Stomach smooth muscle (tissue), 2 donors: ENCODE results near the gene ARHGAP42.

Experiments used
- H3K27ac ChIP-seq: one replicate; pipeline ENCODE4 v1.7.0; 2013; ENCODE audit warnings: mild to moderate bottlenecking, low read length, inconsistent platforms
- H3K27me3 ChIP-seq, 2 donors: one replicate each; pipeline ENCODE4 v1.7.0; 2013; ENCODE audit warnings: low read length in 2 of 2; ENCODE audit not compliant: insufficient read depth in 2 of 2, control insufficient read depth in 1 of 2
- H3K36me3 ChIP-seq, 2 donors: one replicate each; pipeline ENCODE4 v1.7.0; 2013; ENCODE audit warnings: low read length in 2 of 2; ENCODE audit not compliant: control insufficient read depth in 2 of 2, insufficient read depth in 2 of 2
- H3K4me1 ChIP-seq: one replicate; pipeline ENCODE4 v1.7.0; 2013; ENCODE audit warnings: low read length; ENCODE audit not compliant: control insufficient read depth, insufficient read depth
- H3K4me3 ChIP-seq, 2 donors: one replicate each; pipeline ENCODE4 v1.7.0; 2013; ENCODE audit warnings: low read length in 2 of 2
- H3K9ac ChIP-seq, 2 donors: one replicate each; pipeline ENCODE4 v1.7.0; 2013; ENCODE audit warnings: low read length in 2 of 2, mild to moderate bottlenecking in 1 of 2
- H3K9me3 ChIP-seq, 2 donors: one replicate each; pipeline ENCODE4 v1.7.0; 2013; ENCODE audit warnings: low read length in 2 of 2; ENCODE audit not compliant: control insufficient read depth in 2 of 2
- donor health status: healthy.
- donor health status: Pancreatic carcinoma.

The ARHGAP42 gene

GRCh38 chr11:100777736-100778135 is 90.6 kb downstream of the ARHGAP42 start:
- H3K4me3 ChIP-seq, result no peak overlapping the region
- no peaks in the 10 kb centered on the region for H3K4me1 ChIP-seq
- H3K9me3 ChIP-seq, result no peaks in the 10 kb centered on the region
- H3K27me3 ChIP-seq, result no peaks in the 10 kb centered on the region
- H3K27ac ChIP-seq, result no peak overlapping the region
- H3K36me3 ChIP-seq, result no peaks in the 10 kb centered on the region
- H3K9ac ChIP-seq, result no peak overlapping the region

- Histone ChIP-seq H3K27ac (no peak overlapping the region), H3K36me3 (no peaks in the 10 kb centered on the region)
Observed at GRCh38 chr11:100778166-100778785, 91.2 kb downstream of the ARHGAP42 start.

GRCh38 chr11:100780470-100780869 is 93.4 kb downstream of the ARHGAP42 start:
- no peaks in the 10 kb centered on the region for H3K27me3 ChIP-seq
- no peak overlapping the region for H3K4me3 ChIP-seq
- H3K36me3 ChIP-seq, result no peaks in the 10 kb centered on the region
- H3K9me3 ChIP-seq, result no peaks in the 10 kb centered on the region
- H3K27ac ChIP-seq, result no peak overlapping the region
- no peak overlapping the region for H3K9ac ChIP-seq
- H3K4me1 ChIP-seq, result no peaks in the 10 kb centered on the region

More at GRCh38 chr11:100778166-100778785, 91.2 kb downstream of the ARHGAP42 start:
- Histone ChIP-seq H3K9ac (no peak overlapping the region), H3K9me3 (no peaks in the 10 kb centered on the region), H3K4me1 (no peaks in the 10 kb centered on the region), H3K27me3 (no peaks in the 10 kb centered on the region), H3K4me3 (no peak overlapping the region)

GRCh38 chr11:100785148-100785983 is 98.3 kb downstream of the ARHGAP42 start:
- Histone ChIP-seq H3K9ac (no peak overlapping the region), H3K4me3 (no peak overlapping the region), H3K36me3 (no peaks in the 10 kb centered on the region), H3K27ac (no peak overlapping the region), H3K4me1 (peaks cover 7% of the 10 kb centered on the region), H3K9me3 (no peaks in the 10 kb centered on the region), H3K27me3 (no peaks in the 10 kb centered on the region)

- peaks cover 7% of the 10 kb centered on the region for H3K4me1 ChIP-seq
- no peaks in the 10 kb centered on the region for H3K9me3 ChIP-seq
- H3K36me3 ChIP-seq, result no peaks in the 10 kb centered on the region
- H3K9ac ChIP-seq, result no peak overlapping the region
- no peaks in the 10 kb centered on the region for H3K27me3 ChIP-seq
- no peak overlapping the region for H3K4me3 ChIP-seq
- H3K27ac ChIP-seq, result peak overlapping the region; percentile 18
Observed at GRCh38 chr11:100788561-100789295, 101.6 kb downstream of the ARHGAP42 start.

- peaks cover 7% of the 10 kb centered on the region for H3K4me1 ChIP-seq
- no peaks in the 10 kb centered on the region for H3K36me3 ChIP-seq
- peak overlapping the region; percentile 18 for H3K27ac ChIP-seq
- no peaks in the 10 kb centered on the region for H3K9me3 ChIP-seq
- H3K27me3 ChIP-seq, result no peaks in the 10 kb centered on the region
- peak overlapping the region in 1 of 2 donors; percentile 44 for H3K4me3 ChIP-seq
- H3K9ac ChIP-seq, result no peak overlapping the region
Observed at GRCh38 chr11:100789500-100789899, 102.4 kb downstream of the ARHGAP42 start.

GRCh38 chr11:100790073-100790472 is 103.0 kb downstream of the ARHGAP42 start:
- Histone ChIP-seq H3K27ac (no peak overlapping the region), H3K27me3 (no peaks in the 10 kb centered on the region), H3K4me3 (no peak overlapping the region), H3K9ac (no peak overlapping the region), H3K9me3 (no peaks in the 10 kb centered on the region), H3K36me3 (no peaks in the 10 kb centered on the region), H3K4me1 (peaks cover 7% of the 10 kb centered on the region)

GRCh38 chr11:100791103-100791502 is 104.0 kb downstream of the ARHGAP42 start:
- Histone ChIP-seq H3K4me3 (no peak overlapping the region), H3K27ac (no peak overlapping the region), H3K9me3 (no peaks in the 10 kb centered on the region), H3K27me3 (no peaks in the 10 kb centered on the region), H3K9ac (no peak overlapping the region), H3K4me1 (peaks cover 7% of the 10 kb centered on the region), H3K36me3 (peaks cover 0 to 3% of the 10 kb centered on the region in 2 donors)

GRCh38 chr11:100791860-100792259 is 104.8 kb downstream of the ARHGAP42 start:
- Histone ChIP-seq H3K4me3 (no peak overlapping the region), H3K4me1 (peaks cover 7% of the 10 kb centered on the region), H3K9me3 (no peaks in the 10 kb centered on the region), H3K36me3 (peaks cover 0 to 3% of the 10 kb centered on the region in 2 donors), H3K27me3 (no peaks in the 10 kb centered on the region), H3K27ac (no peak overlapping the region), H3K9ac (no peak overlapping the region)

GRCh38 chr11:100793525-100793924 is 106.4 kb downstream of the ARHGAP42 start:
- Histone ChIP-seq H3K36me3 (peaks cover 0 to 3% of the 10 kb centered on the region in 2 donors), H3K9ac (no peak overlapping the region), H3K4me1 (peaks cover 7% of the 10 kb centered on the region), H3K4me3 (no peak overlapping the region), H3K9me3 (no peaks in the 10 kb centered on the region), H3K27ac (no peak overlapping the region), H3K27me3 (no peaks in the 10 kb centered on the region)
